IMR-90 (cell line): ENCODE data around the gene CNOT3.

ENCODE experiments used
- CHD1 ChIP-seq: IDR thresholded peaks from 2 replicates; pipeline ENCODE4 v1.6.1; 2012; ENCODE audit warnings: low read depth, low read length, improper control_type of control experiment
- CTCF ChIP-seq: conservative IDR thresholded peaks from 2 replicates; pipeline ENCODE4 v1.5.1; 2012; ENCODE audit warnings: mild to moderate bottlenecking, low read depth, low read length, improper control_type of control experiment
- MXI1 ChIP-seq: IDR thresholded peaks from 2 replicates; pipeline ENCODE4 v1.6.1; 2012; ENCODE audit warnings: low read depth, mild to moderate bottlenecking, low read length, moderate library complexity, borderline replicate concordance
- POLR2A ChIP-seq: IDR thresholded peaks from 2 replicates; pipeline ENCODE4 v1.6.1; 2012; ENCODE audit warnings: mild to moderate bottlenecking, low read depth, low read length
- RAD21 ChIP-seq: IDR thresholded peaks from 2 replicates; pipeline ENCODE4 v1.6.1; 2012; ENCODE audit warnings: low read length, improper control_type of control experiment
- RCOR1 ChIP-seq: IDR thresholded peaks from 2 replicates; pipeline ENCODE4 v1.6.1; 2012; ENCODE audit warnings: mild to moderate bottlenecking, low read length, improper control_type of control experiment; ENCODE audit not compliant: insufficient replicate concordance
- RFX5 ChIP-seq: IDR thresholded peaks from 2 replicates; pipeline ENCODE4 v1.8.0; 2012; ENCODE audit warnings: low read depth, mild to moderate bottlenecking, low read length, moderate library complexity
- USF2 ChIP-seq: fragments of 150-350 bp; IDR thresholded peaks from 2 replicates; pipeline ENCODE4 v1.6.1; 2017; ENCODE audit warnings: mild to moderate bottlenecking, antibody characterized with exemption, low read length, low read depth

GRCh38 chr19:54201980-54202379 is 64.4 kb downstream of the CNOT3 start:
- TF ChIP-seq CTCF, result no peak
- TF ChIP-seq RCOR1, result no peak
- no peak for TF ChIP-seq RAD21
- TF ChIP-seq USF2, result no peak
- TF ChIP-seq CHD1, result no peak
- TF ChIP-seq POLR2A, result no peak
- no peak for TF ChIP-seq RFX5
- TF ChIP-seq MXI1, result no peak
